ENCODE data around the gene RPS6KB2.

DNA sequence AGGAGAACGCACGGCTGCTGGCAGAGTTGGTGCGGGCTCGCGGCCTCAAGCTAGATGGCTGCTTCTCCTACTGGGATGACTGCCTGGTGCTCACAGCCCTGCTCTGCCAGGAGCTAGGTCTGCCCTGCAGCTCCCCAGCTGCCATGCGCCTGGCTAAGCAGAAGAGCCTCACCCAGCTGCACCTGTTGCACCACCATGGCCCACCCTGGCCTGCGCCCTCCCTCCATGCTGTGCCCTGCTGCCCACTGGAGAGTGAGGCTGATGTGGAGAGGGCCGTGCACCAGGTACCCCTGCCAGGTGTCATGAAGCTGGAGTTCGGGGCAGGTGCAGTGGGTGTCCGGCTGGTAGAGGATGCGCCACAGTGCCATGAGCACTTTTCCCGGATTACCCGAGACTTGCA lies 4.8 kb upstream of the RPS6KB2 start:
- no peak for TF ChIP-seq EZH2 (IDR thresholded peaks at IDR 0.05; ENCODE audit: low read length, missing control alignments)
- TF ChIP-seq, protein P1, sequence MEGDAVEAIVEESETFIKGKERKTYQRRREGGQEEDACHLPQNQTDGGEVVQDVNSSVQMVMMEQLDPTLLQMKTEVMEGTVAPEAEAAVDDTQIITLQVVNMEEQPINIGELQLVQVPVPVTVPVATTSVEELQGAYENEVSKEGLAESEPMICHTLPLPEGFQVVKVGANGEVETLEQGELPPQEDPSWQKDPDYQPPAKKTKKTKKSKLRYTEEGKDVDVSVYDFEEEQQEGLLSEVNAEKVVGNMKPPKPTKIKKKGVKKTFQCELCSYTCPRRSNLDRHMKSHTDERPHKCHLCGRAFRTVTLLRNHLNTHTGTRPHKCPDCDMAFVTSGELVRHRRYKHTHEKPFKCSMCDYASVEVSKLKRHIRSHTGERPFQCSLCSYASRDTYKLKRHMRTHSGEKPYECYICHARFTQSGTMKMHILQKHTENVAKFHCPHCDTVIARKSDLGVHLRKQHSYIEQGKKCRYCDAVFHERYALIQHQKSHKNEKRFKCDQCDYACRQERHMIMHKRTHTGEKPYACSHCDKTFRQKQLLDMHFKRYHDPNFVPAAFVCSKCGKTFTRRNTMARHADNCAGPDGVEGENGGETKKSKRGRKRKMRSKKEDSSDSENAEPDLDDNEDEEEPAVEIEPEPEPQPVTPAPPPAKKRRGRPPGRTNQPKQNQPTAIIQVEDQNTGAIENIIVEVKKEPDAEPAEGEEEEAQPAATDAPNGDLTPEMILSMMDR (conservative IDR thresholded peaks at IDR 0.05 in 1 of 2, IDR thresholded peaks at IDR 0.05 in 1 of 2; ENCODE audit: low read depth in 1 of 2, low read length in 2 of 2), result no peak

Data from fibroblast of lung (primary cell).